ENCODE results near the gene SLC6A3.

DNA sequence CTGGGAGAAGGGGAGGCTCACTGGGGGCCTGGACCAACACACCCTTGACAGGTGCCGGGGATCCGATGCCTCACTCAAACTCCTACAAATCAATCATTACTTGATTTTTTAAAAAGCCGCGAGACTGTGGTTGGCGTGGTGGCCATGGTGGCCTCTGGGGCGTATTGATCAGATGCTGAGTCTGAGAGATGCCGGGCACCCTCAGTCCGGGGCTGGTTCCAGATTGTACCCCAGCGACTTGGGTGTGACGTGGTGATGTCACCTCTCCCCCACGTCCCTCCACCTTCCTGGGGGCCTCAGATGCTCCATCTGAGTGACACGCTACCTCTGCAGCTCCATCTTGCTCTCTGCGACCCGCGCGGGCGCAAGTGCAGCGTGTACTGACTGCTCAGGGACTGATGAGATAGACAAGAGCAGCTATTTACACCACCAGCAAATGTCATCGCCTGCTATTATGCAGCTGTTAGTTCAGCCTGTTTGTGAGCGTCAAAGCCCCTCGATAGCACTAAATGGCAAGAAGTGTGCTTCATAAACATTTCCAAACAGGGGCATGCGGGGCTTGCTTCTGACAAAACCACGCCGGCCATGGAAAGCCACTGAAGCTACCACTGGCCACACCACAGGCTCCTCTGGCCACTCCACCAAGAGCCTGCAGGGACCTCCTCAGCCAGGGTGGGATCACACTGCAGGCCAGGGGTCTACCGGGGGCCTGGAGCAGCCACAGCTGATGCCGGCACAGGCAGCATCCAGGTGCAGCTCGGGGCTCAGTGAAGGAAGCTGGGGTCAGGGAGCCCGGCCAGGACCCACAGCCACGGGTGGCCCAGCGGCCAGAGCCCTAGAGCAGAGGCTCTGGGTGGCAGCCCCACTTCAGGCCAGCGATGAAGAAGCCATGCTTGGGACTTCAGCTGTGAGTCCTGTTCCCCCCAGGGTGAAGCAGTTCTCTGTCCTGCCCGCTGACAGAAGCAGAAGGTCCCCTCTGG lies 50.1 kb downstream of the SLC6A3 start:
- TF ChIP-seq CTCF (IDR thresholded peaks at IDR 0.05; ENCODE audit: low read depth, low read length): no peak
- no peak for TF ChIP-seq EZH2phosphoT487 (IDR thresholded peaks at IDR 0.05; ENCODE audit: low read depth)

Data from OCI-LY3 (cell line).